GM19468 (cell line): ENCODE data around the gene RAB17.

Source experiments
- ATAC-seq: cut with Tn5 transposase; IDR thresholded peaks from one replicate; pipeline ENCODE4 v1.9.1; 2021; ENCODE audit warnings: mild to moderate bottlenecking, moderate library complexity, moderate number of reproducible peaks; ENCODE audit not compliant: unreplicated experiment; ENCODE audit errors: extremely low read depth

RAB17 gene

GRCh38 chr2:237565974-237566373 is 24.6 kb downstream of the RAB17 start:
- no peak for ATAC-seq

- no peak for ATAC-seq
Observed at GRCh38 chr2:237564526-237565131, 25.9 kb downstream of the RAB17 start.

GRCh38 chr2:237563816-237564215 is 26.7 kb downstream of the RAB17 start:
- no peak for ATAC-seq

GRCh38 chr2:237561221-237561620 is 29.3 kb downstream of the RAB17 start:
- ATAC-seq: no peak

- no peak for ATAC-seq
Observed at GRCh38 chr2:237558961-237559641, 31.4 kb downstream of the RAB17 start.

GRCh38 chr2:237557633-237558015 is 32.9 kb downstream of the RAB17 start:
- ATAC-seq: peak; percentile 15

- peak; percentile 90 for ATAC-seq
Observed at GRCh38 chr2:237556773-237557632, 33.5 kb downstream of the RAB17 start.

- no peak for ATAC-seq
Observed at GRCh38 chr2:237555560-237555959, 35.0 kb downstream of the RAB17 start.

GRCh38 chr2:237553948-237554347 is 36.6 kb downstream of the RAB17 start:
- ATAC-seq: no peak

GRCh38 chr2:237552908-237553307 is 37.6 kb downstream of the RAB17 start:
- ATAC-seq: no peak

- no peak for ATAC-seq
Observed at GRCh38 chr2:237551071-237551574, 39.4 kb downstream of the RAB17 start.

GRCh38 chr2:237549643-237550415 is 40.7 kb downstream of the RAB17 start:
- no peak for ATAC-seq

GRCh38 chr2:237549216-237549615 is 41.3 kb downstream of the RAB17 start:
- no peak for ATAC-seq

GRCh38 chr2:237547841-237548416 is 42.6 kb downstream of the RAB17 start:
- ATAC-seq: no peak

GRCh38 chr2:237546876-237547395 is 43.6 kb downstream of the RAB17 start:
- no peak for ATAC-seq

- ATAC-seq: no peak
Observed at GRCh38 chr2:237546040-237546875, 44.3 kb downstream of the RAB17 start.

- ATAC-seq: no peak
Observed at GRCh38 chr2:237542001-237542704, 48.4 kb downstream of the RAB17 start.

- no peak for ATAC-seq
Observed at GRCh38 chr2:237541243-237541642, 49.3 kb downstream of the RAB17 start.
